ENCODE data around the gene ZBTB49.

GRCh38 chr4:4247696-4248028, 42.4 kb upstream of the ZBTB49 start:
- TF ChIP-seq, protein P1, sequence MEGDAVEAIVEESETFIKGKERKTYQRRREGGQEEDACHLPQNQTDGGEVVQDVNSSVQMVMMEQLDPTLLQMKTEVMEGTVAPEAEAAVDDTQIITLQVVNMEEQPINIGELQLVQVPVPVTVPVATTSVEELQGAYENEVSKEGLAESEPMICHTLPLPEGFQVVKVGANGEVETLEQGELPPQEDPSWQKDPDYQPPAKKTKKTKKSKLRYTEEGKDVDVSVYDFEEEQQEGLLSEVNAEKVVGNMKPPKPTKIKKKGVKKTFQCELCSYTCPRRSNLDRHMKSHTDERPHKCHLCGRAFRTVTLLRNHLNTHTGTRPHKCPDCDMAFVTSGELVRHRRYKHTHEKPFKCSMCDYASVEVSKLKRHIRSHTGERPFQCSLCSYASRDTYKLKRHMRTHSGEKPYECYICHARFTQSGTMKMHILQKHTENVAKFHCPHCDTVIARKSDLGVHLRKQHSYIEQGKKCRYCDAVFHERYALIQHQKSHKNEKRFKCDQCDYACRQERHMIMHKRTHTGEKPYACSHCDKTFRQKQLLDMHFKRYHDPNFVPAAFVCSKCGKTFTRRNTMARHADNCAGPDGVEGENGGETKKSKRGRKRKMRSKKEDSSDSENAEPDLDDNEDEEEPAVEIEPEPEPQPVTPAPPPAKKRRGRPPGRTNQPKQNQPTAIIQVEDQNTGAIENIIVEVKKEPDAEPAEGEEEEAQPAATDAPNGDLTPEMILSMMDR (IDR thresholded peaks at IDR 0.05; ENCODE audit: extremely low read depth in 1 of 2, insufficient read depth in 1 of 2, low read depth in 1 of 2, low read length in 2 of 2) = no peak
- TF ChIP-seq FOS (IDR thresholded peaks at IDR 0.05; ENCODE audit: borderline replicate concordance, insufficient read depth, low read length) (no peak), EZH2 (IDR thresholded peaks at IDR 0.05; ENCODE audit: borderline replicate concordance, low read depth, low read length, severe bottlenecking) (no peak), GATA2 (IDR thresholded peaks at IDR 0.05; ENCODE audit: insufficient read depth, insufficient read length, low read depth, low read length) (no peak)

Measured in endothelial cell of umbilical vein (primary cell).